CD14-positive monocyte (primary cell): ENCODE data around the gene BCL2A1. TPM values are rescaled to one million over a fixed set of nuclear protein-coding genes. Genes with fewer than 3 reads are reported as not detected.
A peak's percentile ranks its signal among the peaks of the same experiment; 100 is the strongest.

Source experiments
- DNase-seq, 3 donors: peaks; one replicate each; pipeline ENCODE4 v3.0.0-alpha.2; 2011 to 2022
- H2AFZ ChIP-seq: 2 replicates; pipeline ENCODE4 v1.6.0; 2012; ENCODE audit warnings: mild to moderate bottlenecking, low read depth, low read length, inconsistent platforms; ENCODE audit not compliant: insufficient read depth, poor library complexity, severe bottlenecking
- H3K27ac ChIP-seq, 2 donors: 1 replicate in 1 of 2; 2 replicates in 1 of 2; pipeline ENCODE4 v1.5.1; 2012 to 2013; ENCODE audit warnings: low read length in 2 of 2, control low read depth in 1 of 2, inconsistent platforms in 1 of 2, low read depth in 1 of 2, mild to moderate bottlenecking in 1 of 2
- H3K27me3 ChIP-seq, 2 donors: one replicate each; pipeline versions ENCODE4 v1.6.0 to v1.6.1; 2011 to 2013; ENCODE audit warnings: low read length in 2 of 2; ENCODE audit not compliant: control insufficient read depth in 2 of 2, insufficient read depth in 2 of 2
- H3K36me3 ChIP-seq, 2 donors: replicated peaks in 1 of 2; 1 replicate in 1 of 2; 2 replicates in 1 of 2; pipeline versions ENCODE4 v1.5.1 to v1.6.1; 2012 to 2013; ENCODE audit warnings: low read length in 2 of 2, control low read depth in 1 of 2, inconsistent platforms in 1 of 2, mild to moderate bottlenecking in 1 of 2; ENCODE audit not compliant: insufficient read depth in 2 of 2, control insufficient read depth in 1 of 2
- H3K4me1 ChIP-seq, 2 donors: 1 replicate in 1 of 2; 2 replicates in 1 of 2; pipeline versions ENCODE4 v1.5.1 to v1.6.1; 2012 to 2013; ENCODE audit warnings: low read length in 2 of 2, control low read depth in 1 of 2, inconsistent platforms in 1 of 2, mild to moderate bottlenecking in 1 of 2, moderate library complexity in 1 of 2; ENCODE audit not compliant: insufficient read depth in 2 of 2, control insufficient read depth in 1 of 2
- H3K4me2 ChIP-seq: replicated peaks from 2 replicates; pipeline ENCODE3; 2012; ENCODE audit warnings: low read length, moderate library complexity, mild to moderate bottlenecking; ENCODE audit not compliant: poor library complexity, severe bottlenecking; ENCODE audit errors: extremely low read depth
- H3K4me3 ChIP-seq, 3 experiments: fragments of 200-600 bp in 1 of 3; sonication (generic) in 1 of 3; replicated peaks in 1 of 3; 1 replicate in 2 of 3; 2 replicates in 1 of 3; pipeline ENCODE4 v1.5.1; 2011 to 2013; ENCODE audit warnings: low read length in 3 of 3, mild to moderate bottlenecking in 3 of 3, control low read depth in 2 of 3, low read depth in 2 of 3, inconsistent platforms in 1 of 3, moderate library complexity in 1 of 3
- H3K79me2 ChIP-seq: 2 replicates; pipeline ENCODE4 v1.6.0; 2012; ENCODE audit warnings: mild to moderate bottlenecking, control low read depth, inconsistent platforms, low read length, moderate library complexity; ENCODE audit not compliant: insufficient read depth
- H3K9ac ChIP-seq: 2 replicates; pipeline ENCODE4 v1.6.0; 2017; ENCODE audit warnings: low read length, mild to moderate bottlenecking; ENCODE audit not compliant: insufficient read depth, poor library complexity, severe bottlenecking
- H3K9me3 ChIP-seq, 2 donors: replicated peaks in 1 of 2; 1 replicate in 1 of 2; 2 replicates in 1 of 2; pipeline versions ENCODE4 v1.5.1 to v1.6.1; 2012 to 2013; ENCODE audit warnings: low read length in 2 of 2, control low read depth in 1 of 2; ENCODE audit not compliant: control insufficient read depth in 1 of 2, insufficient read depth in 1 of 2
- H4K20me1 ChIP-seq: 2 replicates; pipeline ENCODE4 v1.6.0; 2012; ENCODE audit warnings: mild to moderate bottlenecking, low read length, control low read depth, moderate library complexity; ENCODE audit not compliant: insufficient read depth
- H3K27ac Mint-ChIP-seq, 7 donors: one replicate each; pipeline ENCODE4 v1.8.0; 2020; ENCODE audit warnings: mild to moderate bottlenecking in 7 of 7, mixed read lengths in 7 of 7, moderate library complexity in 6 of 7, inconsistent platforms in 2 of 7
- H3K27me3 Mint-ChIP-seq, 3 donors: one replicate each; pipeline ENCODE4 v1.8.0; 2021 to 2022; ENCODE audit warnings: low read depth in 3 of 3, mild to moderate bottlenecking in 3 of 3, mixed read lengths in 3 of 3, moderate library complexity in 3 of 3, inconsistent platforms in 1 of 3
- H3K36me3 Mint-ChIP-seq, 2 donors: one replicate each; pipeline ENCODE4 v1.8.0; 2020; ENCODE audit warnings: mixed read lengths in 2 of 2, inconsistent platforms in 1 of 2, mild to moderate bottlenecking in 1 of 2
- H3K4me1 Mint-ChIP-seq: one replicate; pipeline ENCODE4 v1.8.0; 2020; ENCODE audit warnings: mild to moderate bottlenecking, mixed read lengths
- H3K4me3 Mint-ChIP-seq, 2 donors: one replicate each; pipeline ENCODE4 v1.8.0; 2020; ENCODE audit warnings: mild to moderate bottlenecking in 2 of 2, mixed read lengths in 2 of 2, moderate library complexity in 1 of 2
- H3K9me3 Mint-ChIP-seq, 7 donors: one replicate each; pipeline ENCODE4 v1.8.0; 2020 to 2022; ENCODE audit warnings: mixed read lengths in 7 of 7, mild to moderate bottlenecking in 6 of 7, moderate library complexity in 6 of 7, inconsistent platforms in 2 of 7
- CTCF ChIP-seq: fragments of 200-600 bp; IDR thresholded peaks from one replicate; pipeline ENCODE4 v1.8.0; 2022; ENCODE audit warnings: antibody characterized with exemption, mild to moderate bottlenecking
- WGBS: methylation state at CpG from one replicate; pipeline ENCODE4 v1.1.5; 2013; ENCODE audit warnings: missing lambda C conversion rate; ENCODE audit not compliant: insufficient coverage; 5-methylcytosine and 5-hydroxymethylcytosine counted together
- intact Hi-C, 2 donors: fragments of 100-400 bp; cut with micrococcal nuclease; formaldehyde crosslinking; loops; one replicate each; pipeline versions ENCODE4 v1.15.0 to v1.15.1; 2023
- polyA plus RNA-seq, 3 donors: library from polyadenylated mRNA; depleted of rRNA in 1 of 3; unstranded in 2 of 3; stranded (reverse) in 1 of 3; fragments of 300-500 nt in 2 of 3; fragments of >200 nt in 1 of 3; fragmentation: Illumina TruSeq in 2 of 3; gene quantifications; 1 replicate in 2 of 3; 2 replicates in 1 of 3; pipeline ENCODE4 v1.2.3, GENCODE V29; 2012 to 2021

Gene BCL2A1
- polyA plus RNA-seq, 3 donors, result 277 to 465 (median 350) TPM

- Histone ChIP-seq H3K36me3 (no peaks in the 10 kb centered on the region), H3K9me3 (no peaks in the 10 kb centered on the region), H3K27ac (peak overlapping the region; percentile 91 to 96), H3K79me2 (peaks cover 2% of the 10 kb centered on the region), H3K4me2 (peak overlapping the region; percentile 59), H4K20me1 (no peaks in the 10 kb centered on the region), H3K27me3 (no peaks in the 10 kb centered on the region), H3K4me3 (peak overlapping the region in 1 of 3 experiments; percentile 48), H3K9ac (peak overlapping the region; percentile 64), H2AFZ (no peak overlapping the region), H3K4me1 (peaks cover 79 to 81% of the 10 kb centered on the region in 2 donors)
- DNase-seq, result peak; percentile 89 to 97 (median 93)
- Mint-ChIP-seq H3K36me3 (peaks cover 5% of the 10 kb centered on the region in 2 donors), H3K4me3 (peak overlapping the region; percentile 58 to 80), H3K27ac (peak overlapping the region; percentile 99 to 100 (median 100)), H3K4me1 (peaks cover 78% of the 10 kb centered on the region), H3K9me3 (peaks cover 0 to 3% (median 0%) of the 10 kb centered on the region in 7 donors), H3K27me3 (peaks cover 0 to 11% (median 2%) of the 10 kb centered on the region in 3 donors)
- intact Hi-C loops, result loop anchor here (2.0 to 10.0 kb wide), 3 partner anchors 80 to 1326 kb away; partner anchors contain the start of gene MTHFS (in 1 of the 2)
- TF ChIP-seq CTCF, result no peak
- WGBS, result 20% methylated on average over 2 of the region's 5 CpGs
Observed at GRCh38 chr15:79978655-79979514, 7.9 kb upstream of the BCL2A1 start.

DNA sequence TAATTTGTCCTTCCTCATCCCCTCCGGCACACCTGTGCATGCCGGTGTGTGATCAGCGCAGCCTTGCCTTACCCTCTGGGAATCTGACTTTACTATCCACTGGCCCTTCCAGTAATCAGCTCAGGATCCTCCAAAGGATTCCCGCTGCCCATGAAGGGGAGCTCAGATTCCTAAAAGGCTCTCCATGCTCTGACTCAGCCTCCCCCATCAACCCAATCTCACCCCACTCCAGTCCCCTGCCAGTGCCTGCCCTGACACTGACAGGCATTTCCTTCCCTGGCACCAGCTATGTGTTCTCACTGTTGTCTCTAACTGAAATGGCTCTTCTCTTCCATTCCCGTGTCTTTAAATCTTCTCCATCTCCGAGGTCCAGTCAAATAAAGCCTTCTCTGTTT, 7.3 kb upstream of the BCL2A1 start:
- H3K27me3 Mint-ChIP-seq, result peaks cover 0 to 11% (median 2%) of the 10 kb centered on the region in 3 donors
- peaks cover 83 to 86% of the 10 kb centered on the region in 2 donors for H3K4me1 ChIP-seq
- H3K36me3 ChIP-seq, result no peaks in the 10 kb centered on the region
- no peaks in the 10 kb centered on the region for H3K9me3 ChIP-seq
- H3K79me2 ChIP-seq, result peaks cover 2% of the 10 kb centered on the region
- H3K27ac Mint-ChIP-seq, result peak overlapping the region; percentile 99 to 100 (median 100)
- WGBS, result 97% methylated on average over 4 of the region's 6 CpGs
- intact Hi-C loops, result loop anchor here (2.0 to 10.0 kb wide), 3 partner anchors 79 to 1327 kb away; partner anchors contain the start of gene MTHFS (in 1 of the 2)
- peak overlapping the region; percentile 64 for H3K9ac ChIP-seq
- no peak overlapping the region for H2AFZ ChIP-seq
- H3K4me3 Mint-ChIP-seq, result peak overlapping the region; percentile 58 to 80
- no peaks in the 10 kb centered on the region for H3K27me3 ChIP-seq
- H3K36me3 Mint-ChIP-seq, result peaks cover 5% of the 10 kb centered on the region in 2 donors
- H3K27ac ChIP-seq, result peak overlapping the region; percentile 91 to 96
- H3K4me2 ChIP-seq, result peak overlapping the region; percentile 59
- DNase-seq, result peak in 1 of 3 donors; percentile 61
- peaks cover 0 to 3% (median 0%) of the 10 kb centered on the region in 7 donors for H3K9me3 Mint-ChIP-seq
- peaks cover 79% of the 10 kb centered on the region for H3K4me1 Mint-ChIP-seq
- H4K20me1 ChIP-seq, result no peaks in the 10 kb centered on the region
- no peak for TF ChIP-seq CTCF
- H3K4me3 ChIP-seq, result peak overlapping the region in 1 of 3 experiments; percentile 34
